Neural cell (in vitro differentiated cells): ENCODE results near the gene FLT1. TPM values are rescaled to one million over a fixed set of nuclear protein-coding genes. Genes with fewer than 3 reads are reported as not detected.

Experiments
- H2AFZ ChIP-seq: fragments of 200-600, 300-800 bp; sonication (generic), shearing (Covaris generic); 2 replicates; pipeline ENCODE4 v1.6.0; 2014; ENCODE audit warnings: low read depth, mild to moderate bottlenecking, antibody characterized with exemption, low read length, moderate library complexity
- H3F3A ChIP-seq: fragments of 200-600 bp; shearing (Covaris generic); 2 replicates; pipeline ENCODE4 v1.6.1; 2016; ENCODE audit warnings: mild to moderate bottlenecking, moderate library complexity, mixed read lengths, antibody characterized with exemption, low read length; ENCODE audit not compliant: insufficient read depth, poor library complexity, severe bottlenecking
- H3K27ac ChIP-seq: fragments of 200-600, 300-800 bp; sonication (generic), shearing (Covaris generic); 2 replicates; pipeline ENCODE4 v1.5.1; 2014; ENCODE audit warnings: mild to moderate bottlenecking, low read length, moderate library complexity
- H3K27me3 ChIP-seq: fragments of 300-800, 200-600 bp; sonication (generic), shearing (Covaris generic); 2 replicates; pipeline ENCODE4 v1.6.0; 2014; ENCODE audit warnings: mild to moderate bottlenecking, low read depth, low read length, moderate library complexity; ENCODE audit not compliant: insufficient read depth
- H3K36me3 ChIP-seq: fragments of 300-800, 200-600 bp; sonication (generic), shearing (Covaris generic); 2 replicates; pipeline ENCODE4 v1.5.1; 2014; ENCODE audit warnings: mild to moderate bottlenecking, antibody characterized with exemption, low read length, moderate library complexity; ENCODE audit not compliant: insufficient read depth
- H3K4me2 ChIP-seq: fragments of 300-800, 200-600 bp; sonication (generic), shearing (Covaris generic); 2 replicates; pipeline ENCODE4 v1.6.0; 2014; ENCODE audit warnings: mild to moderate bottlenecking, low read length
- H3K4me3 ChIP-seq: fragments of 300-800, 200-600 bp; sonication (generic), shearing (Covaris generic); 2 replicates; pipeline ENCODE4 v1.5.1; 2014; ENCODE audit warnings: mild to moderate bottlenecking, low read length, moderate library complexity
- H3K79me2 ChIP-seq: fragments of 200-600 bp; shearing (Covaris generic); replicated peaks from 2 replicates; pipeline ENCODE4 v1.6.0; 2014; ENCODE audit warnings: mild to moderate bottlenecking, low read length, moderate library complexity; ENCODE audit not compliant: insufficient read depth
- H3K9ac ChIP-seq: fragments of 300-800, 200-600 bp; sonication (generic), shearing (Covaris generic); 2 replicates; pipeline ENCODE4 v1.6.1; 2016; ENCODE audit warnings: mild to moderate bottlenecking, low read length, mixed read lengths
- H3K9me2 ChIP-seq: fragments of 200-600 bp; shearing (Covaris generic); 2 replicates; pipeline ENCODE4 v1.6.1; 2016; ENCODE audit warnings: mild to moderate bottlenecking, low read length, mixed read lengths; ENCODE audit not compliant: insufficient read depth
- H3K9me3 ChIP-seq: fragments of 200-600, 300-800 bp; sonication (generic), shearing (Covaris generic); 2 replicates; pipeline ENCODE4 v1.6.1; 2016; ENCODE audit warnings: mild to moderate bottlenecking, mixed run types, low read length, moderate library complexity, mixed read lengths
- H4K20me1 ChIP-seq: fragments of 200-600 bp; shearing (Covaris generic); 2 replicates; pipeline ENCODE4 v1.6.1; 2016; ENCODE audit warnings: mild to moderate bottlenecking, mixed run types; ENCODE audit not compliant: insufficient read depth
- CTCF ChIP-seq: fragments of 450-650 bp; IDR thresholded peaks from 2 replicates; pipeline ENCODE4 v1.5.1; 2014; ENCODE audit warnings: antibody characterized with exemption, mild to moderate bottlenecking, moderate library complexity; ENCODE audit not compliant: poor library complexity, severe bottlenecking
- EP300 ChIP-seq: fragments of 450-650 bp; conservative IDR thresholded peaks from 2 replicates; pipeline ENCODE4 v1.6.1; 2014; ENCODE audit warnings: antibody characterized with exemption, mild to moderate bottlenecking, moderate library complexity; ENCODE audit not compliant: poor library complexity, severe bottlenecking
- EZH2 ChIP-seq: fragments of 200-600, 300-800 bp; shearing (Covaris generic), sonication (generic); IDR thresholded peaks from 2 replicates; pipeline ENCODE4 v1.6.1; 2014; ENCODE audit warnings: antibody characterized with exemption, low read length, borderline replicate concordance, mild to moderate bottlenecking; ENCODE audit not compliant: insufficient read depth, poor library complexity, severe bottlenecking
- MXI1 ChIP-seq: fragments of 450-650 bp; conservative IDR thresholded peaks from 2 replicates; pipeline ENCODE4 v1.6.1; 2014; ENCODE audit warnings: antibody characterized with exemption, mild to moderate bottlenecking; ENCODE audit not compliant: poor library complexity, severe bottlenecking
- POLR2AphosphoS5 ChIP-seq: IDR thresholded peaks from 2 replicates; pipeline ENCODE4 v1.6.1; 2012
- RAD21 ChIP-seq: fragments of 450-650 bp; conservative IDR thresholded peaks from 2 replicates; pipeline ENCODE4 v1.6.1; 2014; ENCODE audit warnings: antibody characterized with exemption, mild to moderate bottlenecking, moderate library complexity
- REST ChIP-seq: IDR thresholded peaks from 2 replicates; pipeline ENCODE4 v1.6.1; 2012; ENCODE audit warnings: borderline replicate concordance
- SMC3 ChIP-seq: fragments of 450-650 bp; conservative IDR thresholded peaks from 2 replicates; pipeline ENCODE4 v1.6.1; 2014; ENCODE audit warnings: antibody characterized with exemption, mild to moderate bottlenecking, moderate library complexity; ENCODE audit not compliant: poor library complexity
- TAF1 ChIP-seq: IDR thresholded peaks from 2 replicates; pipeline ENCODE4 v1.6.1; 2012; ENCODE audit warnings: low read depth
- polyA plus RNA-seq: library from polyadenylated mRNA; depleted of rRNA; stranded (reverse); fragments of >200 nt; gene quantifications from 2 replicates; pipeline ENCODE4 v1.2.3, GENCODE V29; 2014

Gene FLT1
- polyA plus RNA-seq, 1 donor from 2014 or later, result not detected

- Histone ChIP-seq H3K27me3 (no peaks in the 10 kb centered on the region), H4K20me1 (no peaks in the 10 kb centered on the region), H3K79me2 (no peaks in the 10 kb centered on the region), H3K27ac (no peak overlapping the region), H3K9me3 (no peaks in the 10 kb centered on the region), H3K9me2 (no peaks in the 10 kb centered on the region), H3K36me3 (no peaks in the 10 kb centered on the region), H3K9ac (no peak overlapping the region), H3K4me3 (no peak overlapping the region), H2AFZ (no peak overlapping the region), H3K4me2 (no peak overlapping the region), H3F3A (no peaks in the 10 kb centered on the region)
- no peak for TF ChIP-seq REST
- no peak for TF ChIP-seq MXI1
- TF ChIP-seq TAF1, result no peak
- TF ChIP-seq EP300, result no peak
- no peak for TF ChIP-seq EZH2
- no peak for TF ChIP-seq RAD21
- TF ChIP-seq CTCF, result no peak
- no peak for TF ChIP-seq POLR2AphosphoS5
- no peak for TF ChIP-seq SMC3
Observed at GRCh38 chr13:28392428-28392827, 102.5 kb downstream of the FLT1 start.

GRCh38 chr13:28387740-28388501 lies 107.0 kb downstream of the FLT1 start:
- H3K9ac ChIP-seq, result no peak overlapping the region
- no peaks in the 10 kb centered on the region for H3F3A ChIP-seq
- no peak overlapping the region for H2AFZ ChIP-seq
- no peaks in the 10 kb centered on the region for H3K9me2 ChIP-seq
- H4K20me1 ChIP-seq, result no peaks in the 10 kb centered on the region
- no peak for TF ChIP-seq TAF1
- TF ChIP-seq REST, result no peak
- TF ChIP-seq MXI1, result no peak
- TF ChIP-seq SMC3, result no peak
- no peak for TF ChIP-seq POLR2AphosphoS5
- TF ChIP-seq EZH2, result no peak
- no peak for TF ChIP-seq CTCF
- no peak for TF ChIP-seq RAD21
- no peak for TF ChIP-seq EP300
- H3K9me3 ChIP-seq, result no peaks in the 10 kb centered on the region
- H3K36me3 ChIP-seq, result no peaks in the 10 kb centered on the region
- no peaks in the 10 kb centered on the region for H3K79me2 ChIP-seq
- no peak overlapping the region for H3K4me2 ChIP-seq
- no peak overlapping the region for H3K27ac ChIP-seq
- H3K4me3 ChIP-seq, result no peak overlapping the region
- no peaks in the 10 kb centered on the region for H3K27me3 ChIP-seq
